ENCODE results near the gene C1QTNF6. TPM values are rescaled to one million over a fixed set of nuclear protein-coding genes. Genes with fewer than 3 reads are reported as not detected.

Gene C1QTNF6
- total RNA-seq, 4 donors from 2014 or later = 1.7 to 4.8 (median 3.6) TPM

GRCh38 chr22:37208401-37209139, 20.5 kb upstream of the C1QTNF6 start:
- 86 to 93% methylated on average over 5 to 7 of the region's 7 CpGs for WGBS, 2 donors
- Histone ChIP-seq H3K27me3 (no peaks in the 10 kb centered on the region), H3K4me3 (replicated peaks in 1 of 3) (no peak overlapping the region), H3K4me1 (no peaks in the 10 kb centered on the region), H3K36me3 (no peaks in the 10 kb centered on the region), H3K9me3 (no peaks in the 10 kb centered on the region), H3K27ac (no peak overlapping the region)
- intact Hi-C loops (cut with DNase I) = no loop called here
- no peak for TF ChIP-seq POLR2A (IDR thresholded peaks at IDR 0.05)
- TF ChIP-seq CTCF (IDR thresholded peaks at IDR 0.05) = no peak
- no peak for DNase-seq

GRCh38 chr22:37207981-37208380, 19.9 kb upstream of the C1QTNF6 start:
- TF ChIP-seq POLR2A (IDR thresholded peaks at IDR 0.05) = no peak
- TF ChIP-seq CTCF (IDR thresholded peaks at IDR 0.05) = no peak
- WGBS, 2 donors = 76 to 86% methylated on average over 7 of the region's 7 CpGs
- DNase-seq = no peak
- H3K27me3 ChIP-seq = no peaks in the 10 kb centered on the region
- intact Hi-C loops (cut with DNase I) = no loop called here
- no peak overlapping the region for H3K4me3 ChIP-seq (replicated peaks in 1 of 3)
- H3K4me1 ChIP-seq = no peaks in the 10 kb centered on the region
- H3K9me3 ChIP-seq = no peaks in the 10 kb centered on the region
- no peaks in the 10 kb centered on the region for H3K36me3 ChIP-seq
- H3K27ac ChIP-seq = no peak overlapping the region

GRCh38 chr22:37206841-37207821, 19.1 kb upstream of the C1QTNF6 start:
- Histone ChIP-seq H3K4me3 (replicated peaks in 1 of 3) (no peak overlapping the region), H3K9me3 (no peaks in the 10 kb centered on the region), H3K4me1 (no peaks in the 10 kb centered on the region), H3K36me3 (no peaks in the 10 kb centered on the region), H3K27ac (no peak overlapping the region), H3K27me3 (no peaks in the 10 kb centered on the region)
- WGBS, 2 donors = 83 to 91% methylated on average over 33 to 70 of the region's 71 CpGs
- intact Hi-C loops (cut with DNase I) = no loop called here
- DNase-seq = no peak
- no peak for TF ChIP-seq POLR2A (IDR thresholded peaks at IDR 0.05)
- no peak for TF ChIP-seq CTCF (IDR thresholded peaks at IDR 0.05)

GRCh38 chr22:37206118-37206840, 18.2 kb upstream of the C1QTNF6 start:
- Histone ChIP-seq H3K9me3 (no peaks in the 10 kb centered on the region), H3K4me3 (replicated peaks in 1 of 3) (no peak overlapping the region), H3K36me3 (no peaks in the 10 kb centered on the region), H3K4me1 (no peaks in the 10 kb centered on the region), H3K27ac (no peak overlapping the region), H3K27me3 (no peaks in the 10 kb centered on the region)
- WGBS, 2 donors = 88 to 91% methylated on average over 14 to 16 of the region's 16 CpGs
- TF ChIP-seq CTCF (IDR thresholded peaks at IDR 0.05) (no peak), POLR2A (IDR thresholded peaks at IDR 0.05) (no peak)
- DNase-seq = no peak
- intact Hi-C loops (cut with DNase I) = no loop called here

Measured in thyroid gland (tissue), 4 donors.